SH-SY5Y (cell line): Measurements from ENCODE around the gene NAV2.

Source experiments
- GATA2 ChIP-seq: IDR thresholded peaks from 2 replicates; pipeline ENCODE4 v1.6.1; 2011; ENCODE audit warnings: mild to moderate bottlenecking, low read depth, low read length
- GATA3 ChIP-seq: IDR thresholded peaks from 2 replicates; pipeline ENCODE4 v1.6.1; 2011; ENCODE audit warnings: low read depth, mild to moderate bottlenecking, low read length, moderate library complexity

NAV2 gene

DNA sequence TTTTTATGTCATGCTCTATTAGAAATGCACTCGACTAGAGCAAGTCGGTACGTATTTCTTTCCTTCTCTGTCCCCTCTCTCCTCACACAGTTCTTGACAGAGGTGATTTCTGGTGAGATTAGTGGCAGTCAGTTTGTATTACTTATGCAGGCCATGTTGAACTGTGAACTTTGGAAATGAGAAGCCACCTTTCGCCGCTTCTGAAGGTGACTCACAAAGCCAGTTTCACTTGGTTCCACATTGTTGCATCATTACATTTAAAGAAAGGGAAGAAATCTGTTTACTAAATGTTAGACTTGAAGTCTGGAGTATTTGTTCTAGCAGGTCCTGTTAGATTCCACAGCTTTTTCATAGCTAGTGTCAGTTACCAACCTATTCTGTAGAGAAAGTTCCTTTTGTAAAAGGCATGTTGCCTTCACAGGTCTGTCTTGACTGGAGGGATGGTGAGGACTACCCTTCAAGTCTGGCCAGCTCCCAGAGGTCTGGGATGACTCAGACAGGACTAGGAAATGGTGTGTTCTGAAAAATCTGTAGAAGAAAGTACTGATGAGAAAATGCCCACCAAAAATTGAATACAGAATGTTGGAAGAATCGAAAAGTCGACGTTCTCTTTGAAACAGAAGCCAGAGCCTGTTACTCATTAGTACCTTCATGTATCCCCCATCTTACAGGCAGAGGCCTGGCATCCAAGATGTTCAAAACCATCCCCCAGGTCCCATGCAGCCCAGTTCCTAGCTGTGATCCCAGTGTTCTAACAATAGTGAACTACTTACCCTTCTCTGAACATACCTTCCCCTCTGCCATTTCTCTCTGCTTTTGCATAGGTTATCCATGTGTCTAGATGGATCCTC, 266.3 kb downstream of the NAV2 start:
- TF ChIP-seq GATA3 = no peak
- TF ChIP-seq GATA2 = no peak

DNA sequence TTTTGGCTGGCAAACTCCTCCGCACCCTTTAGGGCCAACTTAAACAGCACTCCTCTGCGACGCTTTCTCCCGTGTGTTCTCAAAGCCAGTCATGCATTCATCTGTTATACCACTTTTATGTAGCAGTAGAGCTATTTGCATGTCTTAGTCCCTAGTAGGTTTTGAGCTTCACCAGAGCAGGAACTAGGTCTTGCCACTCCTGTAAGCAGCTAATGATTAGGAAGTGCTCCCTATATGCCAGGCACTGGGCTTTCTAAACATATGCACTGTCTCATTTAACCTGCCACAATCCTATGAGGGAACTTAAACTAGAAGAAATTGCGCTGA, 266.8 kb downstream of the NAV2 start:
- TF ChIP-seq GATA3 (no peak), GATA2 (no peak)

DNA sequence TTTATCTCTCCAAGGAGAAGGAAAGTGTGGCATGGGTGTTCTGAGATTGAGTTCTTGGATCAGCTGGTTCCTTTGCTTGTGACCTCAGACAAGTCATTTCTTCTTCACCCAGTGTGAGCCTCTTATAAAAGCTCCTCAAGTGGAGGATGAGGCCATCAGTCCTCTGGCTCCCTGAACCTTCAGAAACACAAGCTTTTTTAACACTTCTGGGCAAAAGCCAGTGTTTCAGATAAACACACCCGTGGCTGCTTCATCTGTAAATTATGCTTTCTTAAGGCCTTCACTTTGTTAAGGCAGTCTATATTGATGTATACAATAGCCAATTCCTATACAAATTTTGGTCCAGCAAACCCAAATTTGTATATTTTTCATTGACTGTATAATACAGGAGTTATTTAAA, 267.8 kb downstream of the NAV2 start:
- TF ChIP-seq GATA2 = no peak
- no peak for TF ChIP-seq GATA3

DNA sequence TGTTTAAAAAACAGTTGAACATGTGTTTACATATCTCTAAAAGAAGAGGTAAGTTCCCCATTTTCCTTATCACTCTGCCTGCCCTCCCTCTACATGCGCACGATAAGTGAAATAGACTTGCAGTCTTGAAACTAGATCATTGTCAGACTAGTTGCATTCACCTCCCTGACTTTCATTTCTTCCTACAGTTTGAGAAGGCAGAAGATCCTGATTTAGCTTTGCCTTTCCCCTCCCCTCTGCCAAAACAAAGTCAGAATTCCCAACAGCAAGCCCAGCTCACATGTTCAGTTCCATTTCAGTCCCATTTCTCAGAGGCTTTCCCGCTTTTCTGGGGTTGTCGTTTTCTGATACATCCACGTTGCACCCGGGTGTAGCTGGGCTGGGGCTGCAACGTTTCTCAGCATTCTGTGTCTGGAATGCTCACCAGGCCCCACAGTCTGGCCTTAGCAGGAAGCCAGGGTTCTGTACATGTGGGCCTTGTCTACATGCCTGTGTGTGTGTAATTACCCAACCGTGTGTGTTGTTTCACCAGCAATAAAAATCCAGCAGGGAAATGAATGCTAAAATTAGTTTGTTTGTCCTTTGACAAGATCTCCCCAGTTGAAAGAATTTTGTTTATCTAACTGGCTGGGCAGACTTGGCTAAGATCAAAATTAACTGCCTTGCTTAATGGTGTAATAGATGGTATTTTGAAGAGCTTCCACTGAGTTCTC, 268.5 kb downstream of the NAV2 start:
- TF ChIP-seq GATA2 = no peak
- no peak for TF ChIP-seq GATA3

DNA sequence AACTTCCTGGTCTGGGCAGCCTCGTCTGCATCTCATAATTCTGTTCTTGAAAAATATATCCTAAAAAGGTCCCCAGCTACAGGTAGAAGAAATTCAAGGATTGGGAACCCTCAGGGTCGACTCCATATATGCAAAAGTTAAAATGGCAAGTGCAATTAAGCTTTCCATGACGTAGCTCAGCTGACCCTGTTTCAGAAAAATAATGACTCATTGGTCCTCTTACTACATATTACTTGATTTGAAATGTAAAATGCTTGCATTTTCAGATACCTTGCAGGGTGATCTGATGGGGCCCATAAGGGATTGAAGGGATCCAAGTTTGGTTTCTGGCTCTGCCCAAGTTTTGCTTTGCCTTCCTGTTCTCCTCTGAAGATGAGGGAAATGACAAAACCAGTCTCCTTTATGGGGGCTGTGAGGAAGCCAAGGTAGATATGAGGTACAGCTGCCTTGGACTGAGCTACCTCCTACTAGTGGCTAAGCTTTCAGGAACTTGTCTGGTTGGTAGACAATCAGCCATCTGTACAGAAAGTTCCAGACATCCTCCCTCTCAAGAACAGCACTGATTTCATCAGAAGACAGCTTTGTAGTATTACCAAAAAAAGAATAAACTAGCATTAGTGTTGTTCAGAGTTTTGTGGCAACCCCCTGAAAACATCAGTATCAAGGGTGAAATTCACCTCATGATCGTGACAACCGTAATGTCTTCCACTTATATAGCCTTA, 270.3 kb downstream of the NAV2 start:
- TF ChIP-seq GATA2 = no peak
- no peak for TF ChIP-seq GATA3

DNA sequence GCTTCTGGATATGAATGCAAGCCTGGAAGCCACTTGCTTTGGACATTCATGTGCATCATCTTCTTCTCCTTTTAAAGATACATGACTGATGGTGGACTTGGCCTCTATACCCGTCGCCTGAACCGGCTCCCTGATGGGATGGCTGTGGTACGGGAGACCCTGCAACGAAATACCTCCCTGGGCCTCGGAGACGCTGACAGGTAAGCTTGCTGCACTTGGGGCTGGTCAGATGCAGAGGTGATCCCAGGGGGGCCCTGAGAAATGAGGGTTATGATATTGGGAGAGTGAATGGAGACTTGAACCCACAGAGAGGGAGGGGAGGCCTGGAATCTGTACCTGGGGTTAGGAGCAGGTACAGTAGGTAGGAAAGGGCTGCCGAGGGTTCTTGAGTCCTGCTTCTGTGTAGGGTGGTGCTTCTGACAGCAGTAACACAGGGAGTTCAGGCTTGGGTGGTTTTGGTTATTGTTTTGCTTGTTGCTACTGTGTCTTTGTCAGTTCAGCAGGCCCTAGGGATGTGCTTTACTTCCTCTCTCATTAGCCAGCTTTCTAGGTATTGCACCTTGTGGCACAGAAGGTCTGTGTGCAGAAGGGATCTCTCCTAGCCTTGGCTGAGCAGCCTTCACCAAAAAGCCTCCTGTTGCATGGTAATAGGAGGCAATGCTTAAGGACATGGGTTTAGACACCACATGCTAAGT, 271.6 kb downstream of the NAV2 start:
- TF ChIP-seq GATA2 = no peak
- no peak for TF ChIP-seq GATA3

DNA sequence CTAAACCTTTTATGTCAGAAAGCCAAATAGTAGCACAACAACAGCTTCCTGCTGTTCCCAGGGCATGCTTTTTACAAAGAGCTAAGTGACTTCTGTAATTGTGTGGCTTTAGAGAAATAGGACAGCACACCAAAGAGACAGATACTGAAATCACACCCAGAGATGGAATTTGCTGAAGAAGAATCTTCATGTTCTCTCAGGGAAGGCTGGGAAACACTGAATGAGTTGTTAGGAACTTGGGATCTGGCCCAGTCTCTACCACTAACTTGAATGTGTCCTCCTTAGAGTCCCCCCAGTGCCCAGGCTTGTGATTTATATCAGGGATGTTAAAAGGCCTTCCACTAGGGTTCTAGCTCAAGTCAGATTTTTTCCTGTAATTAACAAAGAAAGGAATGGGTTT, 272.5 kb downstream of the NAV2 start:
- TF ChIP-seq GATA2 (no peak), GATA3 (no peak)

DNA sequence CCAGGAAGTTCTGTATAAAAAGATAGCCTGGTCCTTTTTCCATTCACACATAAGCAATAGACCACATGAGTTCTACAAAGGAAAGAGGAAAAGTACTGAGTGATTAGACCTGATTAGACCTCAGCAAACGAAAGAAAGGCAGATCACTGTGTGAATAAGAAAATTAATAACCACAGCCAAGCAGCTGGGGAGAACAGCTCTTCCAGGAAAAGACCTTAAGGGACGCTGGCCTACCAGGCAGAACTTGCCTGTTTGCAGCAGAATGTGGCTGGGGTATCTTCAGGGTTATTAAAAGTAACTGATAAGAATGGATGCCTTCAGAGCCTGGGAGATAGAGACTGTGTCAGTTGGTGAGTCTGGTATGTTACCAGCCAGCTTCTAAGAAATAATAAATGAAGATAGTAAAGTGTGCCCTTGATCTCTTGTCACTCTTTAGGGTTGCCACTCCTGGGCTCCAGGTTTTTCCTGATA, 274.7 kb downstream of the NAV2 start:
- TF ChIP-seq GATA3 (no peak), GATA2 (no peak)

DNA sequence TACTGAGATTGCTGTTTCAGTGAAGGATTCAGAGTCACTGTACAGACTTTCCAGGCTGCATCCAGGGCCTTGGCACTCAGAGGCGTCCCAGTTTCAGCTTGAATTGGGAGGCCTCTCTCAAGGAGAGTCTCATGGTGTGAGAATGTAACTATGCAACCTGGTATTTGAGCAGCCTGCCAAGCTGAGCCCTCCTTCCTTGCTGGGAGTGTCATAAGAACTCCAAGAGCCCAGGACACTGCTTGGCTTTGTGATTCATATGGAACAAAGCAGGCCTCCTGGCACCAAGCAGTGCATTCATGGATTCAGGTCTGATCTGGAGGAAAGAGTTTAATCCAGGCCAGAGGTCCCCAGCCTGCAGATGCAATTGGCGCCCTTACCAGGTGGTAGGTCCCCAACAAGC, 276.0 kb downstream of the NAV2 start:
- TF ChIP-seq GATA2 (no peak), GATA3 (no peak)

DNA sequence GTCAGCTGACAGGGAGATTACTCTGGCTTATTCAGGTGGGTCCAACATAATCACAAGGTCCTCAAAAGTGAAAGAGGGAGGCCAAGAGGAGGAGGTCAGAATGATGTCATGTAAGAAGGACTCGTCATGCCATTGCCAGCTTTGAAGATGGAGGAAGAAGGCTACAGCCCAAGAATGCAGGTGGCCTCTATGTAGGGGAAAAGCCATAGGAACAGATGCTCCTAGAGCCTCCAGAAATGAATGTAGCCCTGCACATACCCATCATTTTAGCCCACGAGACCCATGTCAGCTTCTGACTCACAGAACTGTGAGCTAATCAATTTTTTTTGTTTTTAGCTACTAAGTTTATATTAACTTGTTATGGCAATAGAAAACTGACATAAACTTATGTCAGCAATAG, 276.6 kb downstream of the NAV2 start:
- TF ChIP-seq GATA3 (no peak), GATA2 (no peak)

DNA sequence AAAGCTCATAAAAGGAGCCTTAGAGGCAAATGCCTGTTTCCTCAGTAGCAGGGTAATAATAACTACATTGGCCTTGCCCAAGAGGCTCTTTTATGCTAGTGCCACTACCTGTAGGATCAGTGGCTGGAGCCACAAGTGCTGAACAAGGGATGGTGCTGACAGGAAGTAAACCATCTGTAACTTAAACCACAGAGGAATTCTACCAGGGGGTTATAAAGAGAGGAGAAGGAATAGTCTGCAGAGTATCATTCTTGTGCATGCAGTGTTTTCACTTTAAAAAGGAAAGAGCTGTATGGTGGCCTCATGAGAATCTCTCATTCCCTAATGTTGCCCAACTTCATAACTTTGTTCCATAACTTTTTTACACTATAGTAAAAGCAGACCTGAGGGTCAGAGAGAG, 279.5 kb downstream of the NAV2 start:
- no peak for TF ChIP-seq GATA3
- no peak for TF ChIP-seq GATA2

DNA sequence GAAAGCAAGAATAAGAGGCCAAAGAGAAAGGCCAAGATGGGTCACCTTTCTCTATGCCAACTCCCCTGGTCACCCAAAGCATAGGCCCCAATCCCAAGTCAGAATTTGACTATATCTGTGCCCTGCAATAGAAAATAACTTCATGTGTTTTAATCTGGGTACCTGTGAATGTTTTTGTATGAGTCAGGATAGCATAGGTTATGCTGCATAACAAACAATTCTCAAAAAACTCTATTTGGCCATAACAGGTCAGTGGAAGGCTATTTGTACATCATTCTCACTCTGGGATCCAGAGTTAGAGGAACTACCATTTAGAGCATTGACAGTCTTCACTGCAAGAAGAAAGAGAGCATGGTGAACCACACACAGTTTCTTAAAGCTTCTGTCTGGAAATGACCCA, 280.4 kb downstream of the NAV2 start:
- TF ChIP-seq GATA2 (no peak), GATA3 (no peak)

DNA sequence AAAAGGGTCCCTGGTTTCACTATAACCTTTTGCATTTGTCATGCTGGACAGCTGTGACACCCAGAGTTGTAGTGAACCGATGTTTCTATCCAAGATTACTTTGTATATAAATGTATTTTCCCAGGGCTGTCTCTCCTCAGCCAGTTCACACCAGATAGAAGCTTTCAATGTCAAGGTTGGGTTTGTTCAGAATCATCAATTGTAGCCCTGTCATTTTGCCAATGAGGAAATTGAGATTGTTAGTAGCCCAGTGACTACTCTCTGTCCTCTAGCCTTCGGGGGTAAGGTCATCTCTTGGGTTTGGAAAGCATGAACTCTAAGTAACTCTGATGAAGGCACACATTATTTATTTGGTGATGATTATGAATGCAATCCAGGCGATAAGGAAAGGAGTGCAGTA, 282.0 kb downstream of the NAV2 start:
- TF ChIP-seq GATA3 (no peak), GATA2 (no peak)

DNA sequence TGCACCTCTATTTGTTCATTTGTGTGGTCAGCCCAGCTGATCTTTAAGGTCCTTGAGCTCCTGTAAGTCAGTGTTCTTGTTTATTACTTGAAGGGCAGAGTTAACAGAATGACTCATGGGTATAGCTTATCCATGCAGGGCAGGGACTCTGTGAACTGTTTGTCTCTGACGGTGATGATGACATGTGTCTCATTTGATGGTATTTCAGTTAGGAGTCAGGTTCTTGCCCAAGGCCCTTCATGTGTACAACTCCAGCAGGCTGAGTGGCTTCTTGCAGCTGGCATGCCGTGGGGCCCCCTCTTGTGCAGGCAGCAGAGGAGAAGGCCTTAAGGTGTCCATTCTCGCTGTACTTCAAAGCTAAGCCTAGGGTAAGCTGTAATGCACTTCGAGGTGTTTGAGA, 282.5 kb downstream of the NAV2 start:
- TF ChIP-seq GATA3 (no peak), GATA2 (no peak)
